Islet of Langerhans (tissue), 1 donor: ENCODE results near the gene UNK.

Experiments
- FAIRE-seq: peaks from one replicate; lab custom pipeline; 2011; peaks lifted over from hg19 to GRCh38; lab: Jason Lieb, UNC

Gene UNK

GRCh38 chr17:75822800-75823166, 38.2 kb downstream of the UNK start:
- FAIRE-seq: no peak

DNA sequence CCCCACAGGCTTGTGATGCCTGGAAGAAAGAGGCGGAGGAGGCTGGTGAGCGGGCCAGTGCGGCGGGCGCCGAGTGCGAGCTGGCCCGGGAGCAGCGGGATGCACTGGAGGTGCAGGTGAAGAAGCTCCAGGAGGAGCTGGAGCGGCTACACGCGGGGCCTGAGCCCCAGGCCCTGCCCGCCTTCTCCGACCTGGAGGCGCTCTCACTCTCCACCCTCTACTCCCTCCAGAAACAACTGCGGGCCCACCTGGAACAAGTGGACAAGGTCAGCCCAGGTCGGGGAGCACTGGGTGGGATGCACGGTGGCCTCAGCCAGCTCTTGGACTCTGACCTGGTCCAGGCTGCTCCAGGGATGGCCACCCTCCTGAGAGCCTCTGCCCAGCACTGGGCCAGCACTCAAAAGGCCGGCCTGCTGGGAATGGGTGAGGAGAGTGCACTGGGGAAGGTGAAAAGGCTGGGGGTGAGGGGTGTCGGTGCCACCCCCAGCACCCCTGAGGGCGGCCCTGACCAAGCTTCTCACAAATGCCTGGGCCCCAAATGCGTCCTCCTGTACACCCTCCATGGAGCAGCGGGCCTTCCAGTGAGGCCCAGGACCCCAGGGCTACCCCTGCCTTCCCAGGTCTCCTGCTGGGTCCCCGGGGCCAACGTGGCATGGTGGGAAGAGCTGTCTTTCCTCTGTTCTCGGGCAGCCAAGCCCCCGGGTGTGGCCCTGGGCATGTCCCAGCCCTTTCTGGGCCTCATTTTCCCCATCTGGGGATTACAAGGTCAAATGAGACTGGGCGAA, 38.8 kb downstream of the UNK start:
- no peak for FAIRE-seq

- no peak for FAIRE-seq
These were observed 39.5 kb downstream of the UNK start for GRCh38 chr17:75824050-75824552.

DNA sequence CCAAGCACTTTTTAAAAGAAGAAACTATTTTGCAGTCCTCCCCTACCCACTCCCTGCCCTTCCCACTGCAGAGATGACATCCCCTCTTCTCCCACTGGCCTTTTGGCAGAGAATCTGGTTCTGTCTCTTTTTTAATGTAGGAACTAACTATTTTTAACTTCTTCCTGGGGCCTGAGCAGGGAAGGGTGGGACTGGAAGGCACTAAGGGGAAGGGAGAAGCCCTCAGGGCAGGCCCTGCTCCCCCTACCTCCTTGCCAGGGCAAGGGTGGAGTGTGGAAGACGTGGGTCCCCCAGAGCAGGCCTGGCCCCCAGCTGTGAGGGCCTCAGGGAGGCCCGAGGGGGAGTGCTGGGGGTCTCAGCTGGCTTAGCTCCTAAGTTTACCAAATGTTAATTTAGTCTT, 40.1 kb downstream of the UNK start:
- no peak for FAIRE-seq

DNA sequence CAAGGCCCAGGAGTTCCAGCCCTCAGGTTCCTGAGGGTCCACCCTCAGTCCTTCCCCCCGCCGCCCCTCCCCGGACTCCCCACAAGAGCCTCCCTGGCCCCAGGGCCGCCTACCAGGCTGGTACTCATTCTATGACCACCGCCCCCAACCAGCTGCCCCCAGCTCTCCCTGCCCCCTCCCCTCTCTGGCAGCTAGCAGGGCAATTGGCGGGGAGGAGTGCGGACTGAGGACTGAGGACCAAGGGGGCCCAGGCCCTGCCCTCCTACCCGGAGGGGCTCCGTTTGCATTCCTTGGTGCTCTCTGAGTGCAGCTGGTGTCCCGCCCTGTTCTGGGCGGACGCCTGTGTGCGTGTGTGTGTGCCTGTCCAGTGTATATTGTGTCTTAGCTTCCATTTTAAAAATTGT, 40.5 kb downstream of the UNK start:
- no peak for FAIRE-seq

DNA sequence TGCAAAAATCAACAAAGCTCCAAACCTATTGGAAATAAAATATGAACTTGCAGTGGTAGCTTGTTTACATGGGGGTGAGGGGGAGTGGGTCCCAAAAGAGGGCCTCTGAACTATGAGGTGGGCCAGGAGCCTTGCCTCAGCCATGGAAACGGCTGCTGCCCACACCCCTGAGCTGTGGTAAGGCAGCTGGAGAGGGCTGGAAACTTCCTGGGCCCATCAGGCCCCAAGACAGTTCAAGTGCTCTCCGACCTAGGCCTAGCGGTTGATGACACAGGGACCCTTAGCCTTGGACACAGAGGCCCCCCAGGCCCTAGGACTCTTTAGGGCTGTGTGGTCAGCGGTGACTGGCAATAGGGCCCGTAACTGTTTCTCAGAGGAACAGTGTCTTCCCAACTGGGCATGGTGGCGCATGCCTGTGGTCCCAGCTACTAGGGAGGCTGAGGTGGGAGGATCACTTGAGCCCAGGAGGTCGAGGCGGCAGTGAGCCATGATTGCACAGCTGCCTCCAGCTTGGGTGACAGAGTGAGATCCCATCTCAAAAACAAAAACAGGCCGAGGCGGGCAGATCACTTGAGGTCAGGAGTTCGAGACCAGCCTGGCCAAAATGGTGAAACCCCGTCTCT, 41.3 kb downstream of the UNK start:
- FAIRE-seq: no peak

GRCh38 chr17:75826561-75827307, 42.1 kb downstream of the UNK start:
- no peak for FAIRE-seq

DNA sequence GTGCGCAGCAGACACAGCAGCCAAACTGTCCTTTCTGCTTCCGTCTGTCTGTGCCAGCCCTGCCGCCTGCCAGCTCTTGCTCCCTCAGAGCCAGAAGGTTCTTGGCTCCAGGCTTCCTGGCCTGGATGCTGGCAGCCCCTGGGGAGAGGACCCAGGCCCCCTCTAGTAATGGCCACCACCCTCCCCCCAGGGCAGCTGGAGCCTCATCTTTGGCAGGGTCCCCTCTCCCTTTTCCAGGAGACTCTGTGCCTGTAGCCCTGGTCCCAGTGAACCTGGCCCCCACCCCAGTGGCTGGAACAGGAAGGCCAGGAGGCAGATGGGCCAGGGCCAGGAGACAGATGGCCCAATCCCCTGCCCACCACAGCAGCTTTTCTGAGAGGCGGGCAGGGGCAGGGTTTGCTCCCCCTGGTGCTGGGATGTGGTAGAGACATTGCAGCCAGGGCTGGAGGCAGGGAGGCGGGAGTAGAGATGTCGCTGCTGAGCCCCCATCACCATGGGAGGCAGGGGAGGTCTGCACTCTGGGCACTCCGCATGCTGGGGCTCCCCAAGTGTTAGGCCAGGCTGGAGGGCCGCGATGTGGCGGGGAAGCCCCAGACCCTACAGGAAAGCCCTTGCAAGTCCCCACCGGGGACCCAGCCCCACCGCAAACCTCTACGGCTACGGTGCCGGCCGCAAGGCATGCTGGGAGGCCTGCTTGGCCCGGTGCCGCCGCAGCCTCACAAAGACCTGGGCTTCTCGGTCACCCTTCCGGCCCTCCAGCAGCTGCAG, 42.9 kb downstream of the UNK start:
- no peak for FAIRE-seq

- no peak for FAIRE-seq
These were observed 43.4 kb downstream of the UNK start for GRCh38 chr17:75828076-75828400.

DNA sequence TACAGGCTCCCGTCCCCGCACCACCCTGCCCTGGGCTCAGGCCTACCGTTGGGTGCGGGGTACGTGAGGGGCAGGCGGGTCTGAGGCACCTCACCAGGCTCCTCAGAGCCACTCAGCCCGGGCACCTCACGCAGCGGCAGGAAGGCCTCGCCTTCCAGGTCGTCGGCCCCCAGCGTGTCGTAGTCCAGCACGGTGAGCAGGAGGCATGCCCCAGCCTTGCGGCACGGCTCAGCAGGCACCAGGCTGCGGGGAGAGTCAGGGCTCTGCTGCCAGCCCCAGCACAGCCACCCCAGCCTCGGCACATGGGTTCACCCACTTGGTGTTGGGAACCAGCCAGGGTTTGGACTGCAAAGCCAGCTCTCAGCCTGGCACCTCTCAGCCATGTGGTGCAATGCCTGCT, 44.1 kb downstream of the UNK start:
- no peak for FAIRE-seq

GRCh38 chr17:75829747-75830146, 45.1 kb downstream of the UNK start:
- no peak for FAIRE-seq

DNA sequence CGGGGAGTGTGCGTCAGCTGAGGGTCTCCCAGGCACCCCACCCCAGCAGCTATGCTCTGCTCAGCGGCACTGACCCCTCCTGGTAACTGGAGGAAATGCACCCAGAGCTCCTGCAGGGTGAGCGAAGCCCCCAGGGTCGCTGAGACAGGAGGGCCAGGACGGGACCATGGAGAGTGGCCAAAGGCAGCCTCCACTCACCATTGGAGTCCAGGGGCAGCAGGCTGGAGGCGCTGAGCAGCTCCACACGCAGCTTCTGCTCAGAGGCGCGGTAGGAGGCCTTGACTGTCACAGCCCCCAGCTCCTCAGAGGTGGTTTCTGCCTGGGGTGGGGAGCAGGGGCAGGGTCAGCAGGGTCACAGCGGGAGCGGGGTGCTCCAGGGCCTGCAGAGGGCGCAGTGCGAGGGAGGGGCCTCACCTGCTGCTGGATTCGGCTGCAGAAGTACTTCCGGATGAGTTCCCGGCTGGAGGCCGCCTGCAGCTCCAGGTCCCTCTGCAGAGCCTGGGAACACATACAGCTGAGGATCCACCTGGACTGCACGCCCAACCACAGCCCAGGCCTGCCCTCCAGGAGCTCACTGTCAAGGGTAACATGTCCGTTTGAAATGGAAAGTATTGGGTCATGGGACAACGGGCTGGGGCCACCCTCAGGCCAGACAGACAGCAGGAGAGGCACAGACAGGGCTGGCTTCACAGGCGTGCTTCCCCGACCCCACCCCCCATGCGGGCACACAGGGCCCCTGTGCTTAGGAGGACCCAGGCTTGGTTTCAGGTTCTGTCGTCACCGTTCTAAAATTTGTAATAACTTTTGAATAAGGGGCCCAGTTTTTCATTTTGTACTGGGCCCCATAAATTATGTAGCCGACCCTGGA, 45.8 kb downstream of the UNK start:
- FAIRE-seq: no peak

DNA sequence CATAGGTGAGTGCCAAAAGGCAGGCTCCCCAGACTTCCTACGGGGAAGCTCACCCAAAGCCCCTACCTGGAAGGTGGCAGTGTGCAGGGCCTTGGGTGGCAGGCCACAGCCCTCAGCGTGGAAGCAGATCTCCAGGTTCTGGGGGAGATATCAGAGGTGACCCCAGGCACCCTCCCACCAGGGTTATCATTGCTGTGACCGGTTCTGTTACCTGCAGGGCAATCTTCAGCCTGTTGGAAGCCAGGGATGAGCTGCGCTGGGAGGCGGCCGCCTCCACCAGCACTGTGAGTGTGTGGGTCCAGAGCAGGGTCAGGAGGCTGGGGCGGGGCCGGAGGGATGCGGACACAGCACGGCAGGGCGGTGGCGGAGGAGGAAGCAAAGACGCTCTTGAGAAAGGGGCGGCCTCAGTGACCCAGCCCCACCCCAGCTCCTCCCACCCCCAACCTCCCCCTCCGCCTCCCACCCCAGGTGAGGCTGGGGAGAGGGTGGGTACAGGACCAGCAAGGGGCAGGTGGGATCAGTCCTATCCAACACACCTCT, 46.5 kb downstream of the UNK start:
- no peak for FAIRE-seq

GRCh38 chr17:75832164-75832651, 47.6 kb downstream of the UNK start:
- FAIRE-seq: no peak

GRCh38 chr17:75832652-75833400, 48.2 kb downstream of the UNK start:
- no peak for FAIRE-seq

DNA sequence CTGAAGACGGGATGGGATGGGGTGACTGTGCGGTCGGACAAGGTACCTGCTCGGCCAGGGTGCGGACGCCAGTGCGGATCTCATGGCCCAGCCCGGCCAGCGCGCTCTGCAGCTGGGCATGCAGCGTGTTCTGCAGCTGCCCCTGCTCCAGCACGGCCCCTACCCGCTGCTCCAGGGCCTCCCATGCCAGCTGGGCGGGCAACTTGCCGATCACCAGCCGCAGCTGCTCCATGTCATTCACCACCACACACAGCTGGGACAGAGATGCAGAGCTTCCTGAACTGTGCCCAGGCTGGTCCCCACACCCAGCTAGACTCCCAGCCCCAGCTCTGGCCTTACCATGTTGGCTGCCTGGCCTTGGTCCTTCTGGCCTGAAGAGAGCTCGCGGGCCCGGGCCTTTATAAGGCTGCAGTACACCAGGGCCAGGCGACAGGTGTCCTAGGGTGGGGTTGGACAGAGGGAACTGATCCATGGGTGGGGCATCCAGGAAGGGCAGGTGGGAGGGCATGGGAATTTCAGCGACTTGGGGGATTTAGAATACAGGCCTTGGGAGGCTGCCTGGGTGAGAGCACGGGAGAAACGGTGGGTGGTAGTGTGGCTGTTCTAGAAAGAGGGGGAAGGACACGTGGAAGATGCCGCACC, 49.8 kb downstream of the UNK start:
- FAIRE-seq: no peak

DNA sequence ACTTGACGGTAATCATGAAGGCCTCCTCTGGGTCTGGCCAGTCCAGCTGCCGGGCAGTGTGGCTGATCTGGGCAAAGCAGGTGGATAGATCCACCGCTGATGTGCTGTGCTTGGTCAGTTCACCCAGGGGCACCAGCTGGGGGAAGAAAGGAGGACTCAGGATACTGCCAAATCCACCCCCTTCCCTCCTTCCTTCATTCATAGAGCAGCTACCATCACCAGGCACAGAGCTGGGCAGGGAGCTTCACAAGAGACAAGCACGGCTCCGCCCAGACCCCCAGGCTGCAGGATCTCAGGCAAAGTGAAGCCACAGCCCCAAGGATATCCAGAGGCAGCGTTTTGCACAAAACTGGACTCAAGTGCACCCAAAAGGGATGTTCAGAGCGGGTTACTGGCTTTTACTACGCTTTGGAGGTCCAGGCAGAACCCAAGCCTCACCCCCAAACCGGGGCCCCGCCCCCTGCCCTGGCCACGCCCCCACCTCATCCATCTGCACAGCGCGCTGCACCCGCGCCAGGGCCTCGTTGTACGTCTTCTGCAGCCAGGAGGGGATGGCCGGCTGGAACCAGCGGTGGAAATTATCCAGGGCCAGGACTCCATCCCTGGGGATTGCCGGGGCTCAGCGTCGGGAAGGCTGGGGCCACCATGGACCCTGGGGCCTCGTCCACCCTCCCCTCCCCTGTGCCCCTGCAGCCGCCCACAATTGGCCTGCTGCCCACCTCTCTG, 50.5 kb downstream of the UNK start:
- no peak for FAIRE-seq

- FAIRE-seq: no peak
These were observed 51.0 kb downstream of the UNK start for GRCh38 chr17:75835654-75835987.

DNA sequence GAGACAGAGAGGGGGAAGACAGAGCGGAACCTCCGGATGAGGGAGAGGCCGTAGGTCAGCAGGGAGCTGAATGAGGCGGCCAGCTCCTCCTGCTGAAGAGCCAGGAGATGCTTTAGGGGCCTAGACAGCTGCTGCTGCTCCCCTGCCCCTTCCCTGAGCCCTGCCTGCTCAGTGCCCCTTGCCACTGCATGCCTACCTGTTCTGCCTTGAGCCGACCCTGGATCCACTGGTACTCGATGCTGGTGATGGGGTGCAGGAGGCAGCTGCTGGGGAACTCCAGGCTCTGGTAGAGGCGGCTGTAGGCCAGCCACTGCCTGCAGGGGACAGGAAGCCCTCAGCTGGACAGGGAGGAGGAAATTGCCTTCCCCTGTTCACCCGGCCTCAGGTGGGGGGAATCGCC, 52.0 kb downstream of the UNK start:
- FAIRE-seq: no peak
